Effector memory CD4-positive, alpha-beta T cell (primary cell): ENCODE data around the gene ADCYAP1.

ENCODE experiments used
- DNase-seq, 3 donors: peaks; one replicate each; pipeline ENCODE4 v3.0.0-alpha.2; 2020
- H3K27ac ChIP-seq: 2 replicates; pipeline ENCODE4 v1.7.0; 2013; ENCODE audit warnings: mild to moderate bottlenecking, low read length, moderate library complexity; ENCODE audit not compliant: insufficient read depth, poor library complexity, severe bottlenecking
- H3K27me3 ChIP-seq: replicated peaks from 2 replicates; pipeline ENCODE4 v1.7.0; 2013; ENCODE audit warnings: mild to moderate bottlenecking, low read length; ENCODE audit not compliant: insufficient read depth, control insufficient read depth, poor library complexity, severe bottlenecking
- H3K36me3 ChIP-seq: 2 replicates; pipeline ENCODE4 v1.7.0; 2013; ENCODE audit warnings: mild to moderate bottlenecking, low read length, moderate library complexity; ENCODE audit not compliant: control insufficient read depth, insufficient read depth
- H3K4me1 ChIP-seq: 2 replicates; pipeline ENCODE4 v1.7.0; 2013; ENCODE audit warnings: low read length, mild to moderate bottlenecking; ENCODE audit not compliant: control insufficient read depth, insufficient read depth, poor library complexity, severe bottlenecking
- H3K4me3 ChIP-seq: 2 replicates; pipeline ENCODE4 v1.7.0; 2013; ENCODE audit warnings: low read length, low read depth, mild to moderate bottlenecking; ENCODE audit not compliant: insufficient read depth, poor library complexity, severe bottlenecking
- H3K9me3 ChIP-seq: 2 replicates; pipeline ENCODE4 v1.7.0; 2013; ENCODE audit warnings: mild to moderate bottlenecking, low read length, moderate library complexity; ENCODE audit not compliant: control insufficient read depth

Gene ADCYAP1

GRCh38 chr18:896315-896714 is 8.4 kb upstream of the ADCYAP1 start:
- peaks cover 3% of the 10 kb centered on the region for H3K27me3 ChIP-seq
- DNase-seq = no peak
- no peak overlapping the region for H3K4me3 ChIP-seq
- H3K36me3 ChIP-seq = no peaks in the 10 kb centered on the region
- H3K27ac ChIP-seq = no peak overlapping the region
- no peaks in the 10 kb centered on the region for H3K9me3 ChIP-seq
- no peaks in the 10 kb centered on the region for H3K4me1 ChIP-seq

GRCh38 chr18:901761-902160 is 2.9 kb upstream of the ADCYAP1 start:
- no peak overlapping the region for H3K4me3 ChIP-seq
- H3K9me3 ChIP-seq = no peaks in the 10 kb centered on the region
- peaks cover under 1% of the 10 kb centered on the region for H3K4me1 ChIP-seq
- DNase-seq = no peak
- H3K27me3 ChIP-seq = peaks cover 27% of the 10 kb centered on the region
- no peaks in the 10 kb centered on the region for H3K36me3 ChIP-seq
- H3K27ac ChIP-seq = no peak overlapping the region

GRCh38 chr18:902229-902628 is 2.4 kb upstream of the ADCYAP1 start:
- peaks cover 32% of the 10 kb centered on the region for H3K27me3 ChIP-seq
- H3K36me3 ChIP-seq = no peaks in the 10 kb centered on the region
- H3K9me3 ChIP-seq = no peaks in the 10 kb centered on the region
- DNase-seq = no peak
- H3K27ac ChIP-seq = no peak overlapping the region
- H3K4me1 ChIP-seq = peaks cover 5% of the 10 kb centered on the region
- H3K4me3 ChIP-seq = no peak overlapping the region

- no peaks in the 10 kb centered on the region for H3K9me3 ChIP-seq
- H3K36me3 ChIP-seq = no peaks in the 10 kb centered on the region
- peaks cover 11% of the 10 kb centered on the region for H3K4me1 ChIP-seq
- H3K27me3 ChIP-seq = peaks cover 46% of the 10 kb centered on the region
- DNase-seq = no peak
- H3K4me3 ChIP-seq = no peak overlapping the region
- H3K27ac ChIP-seq = no peak overlapping the region
These were observed 970 bp upstream of the ADCYAP1 start for GRCh38 chr18:903701-904100.

GRCh38 chr18:905307-905947 is 756 bp downstream of the ADCYAP1 start:
- peaks cover 54% of the 10 kb centered on the region for H3K27me3 ChIP-seq

GRCh38 chr18:905948-906415 is 1.3 kb downstream of the ADCYAP1 start:
- no peaks in the 10 kb centered on the region for H3K9me3 ChIP-seq
- no peak for DNase-seq

More at GRCh38 chr18:905307-905947, 756 bp downstream of the ADCYAP1 start:
- H3K9me3 ChIP-seq = no peaks in the 10 kb centered on the region
- H3K27ac ChIP-seq = no peak overlapping the region
- peaks cover 11% of the 10 kb centered on the region for H3K4me1 ChIP-seq
- no peak for DNase-seq
- H3K36me3 ChIP-seq = no peaks in the 10 kb centered on the region
- no peak overlapping the region for H3K4me3 ChIP-seq

GRCh38 chr18:906416-907114 is 1.9 kb downstream of the ADCYAP1 start:
- Histone ChIP-seq H3K9me3 (no peaks in the 10 kb centered on the region), H3K27me3 (peaks cover 54% of the 10 kb centered on the region), H3K4me3 (peak overlapping the region; percentile 45), H3K36me3 (no peaks in the 10 kb centered on the region), H3K27ac (no peak overlapping the region), H3K4me1 (peaks cover 11% of the 10 kb centered on the region)
- no peak for DNase-seq

More at GRCh38 chr18:905948-906415, 1.3 kb downstream of the ADCYAP1 start:
- H3K4me3 ChIP-seq = no peak overlapping the region
- peaks cover 11% of the 10 kb centered on the region for H3K4me1 ChIP-seq
- no peaks in the 10 kb centered on the region for H3K36me3 ChIP-seq
- H3K27ac ChIP-seq = no peak overlapping the region
- peaks cover 54% of the 10 kb centered on the region for H3K27me3 ChIP-seq

GRCh38 chr18:907115-907884 is 2.6 kb downstream of the ADCYAP1 start:
- Histone ChIP-seq H3K9me3 (no peaks in the 10 kb centered on the region), H3K27ac (no peak overlapping the region), H3K36me3 (no peaks in the 10 kb centered on the region), H3K4me1 (peaks cover 11% of the 10 kb centered on the region), H3K4me3 (peak overlapping the region; percentile 45), H3K27me3 (peaks cover 54% of the 10 kb centered on the region)
- no peak for DNase-seq

- Histone ChIP-seq H3K36me3 (no peaks in the 10 kb centered on the region), H3K4me3 (peak overlapping the region; percentile 45), H3K27ac (no peak overlapping the region), H3K27me3 (peaks cover 54% of the 10 kb centered on the region), H3K4me1 (peaks cover 11% of the 10 kb centered on the region), H3K9me3 (no peaks in the 10 kb centered on the region)
- DNase-seq = no peak
These were observed 3.5 kb downstream of the ADCYAP1 start for GRCh38 chr18:907885-908757.
